GM18499 (cell line): ENCODE results near the gene SEMA4G.
A peak's percentile ranks its signal among the peaks of the same experiment; 100 is the strongest.

Source experiments
- ATAC-seq: cut with Tn5 transposase; IDR thresholded peaks from one replicate; pipeline ENCODE4 v1.9.1; 2021; ENCODE audit warnings: moderate number of reproducible peaks; ENCODE audit not compliant: insufficient read depth, unreplicated experiment

Gene SEMA4G

DNA sequence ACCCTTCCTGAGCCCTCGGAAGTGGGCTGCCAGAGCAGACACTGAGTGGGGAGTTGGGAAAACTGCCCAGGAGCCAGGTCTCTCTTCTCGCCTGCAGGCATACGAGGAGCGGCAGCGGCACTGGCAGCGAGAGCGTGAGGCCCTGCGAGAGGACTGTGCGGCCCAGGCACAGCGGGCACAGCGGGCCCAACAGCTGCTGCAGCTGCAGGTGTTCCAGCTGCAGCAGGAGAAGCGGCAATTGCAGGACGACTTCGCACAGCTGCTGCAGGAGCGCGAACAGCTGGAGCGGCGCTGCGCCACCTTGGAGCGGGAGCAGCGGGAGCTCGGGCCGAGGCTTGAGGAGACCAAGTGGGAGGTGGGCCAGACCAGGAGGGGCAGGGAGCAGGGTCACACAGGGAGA, 36.1 kb downstream of the SEMA4G start:
- ATAC-seq, result no peak

DNA sequence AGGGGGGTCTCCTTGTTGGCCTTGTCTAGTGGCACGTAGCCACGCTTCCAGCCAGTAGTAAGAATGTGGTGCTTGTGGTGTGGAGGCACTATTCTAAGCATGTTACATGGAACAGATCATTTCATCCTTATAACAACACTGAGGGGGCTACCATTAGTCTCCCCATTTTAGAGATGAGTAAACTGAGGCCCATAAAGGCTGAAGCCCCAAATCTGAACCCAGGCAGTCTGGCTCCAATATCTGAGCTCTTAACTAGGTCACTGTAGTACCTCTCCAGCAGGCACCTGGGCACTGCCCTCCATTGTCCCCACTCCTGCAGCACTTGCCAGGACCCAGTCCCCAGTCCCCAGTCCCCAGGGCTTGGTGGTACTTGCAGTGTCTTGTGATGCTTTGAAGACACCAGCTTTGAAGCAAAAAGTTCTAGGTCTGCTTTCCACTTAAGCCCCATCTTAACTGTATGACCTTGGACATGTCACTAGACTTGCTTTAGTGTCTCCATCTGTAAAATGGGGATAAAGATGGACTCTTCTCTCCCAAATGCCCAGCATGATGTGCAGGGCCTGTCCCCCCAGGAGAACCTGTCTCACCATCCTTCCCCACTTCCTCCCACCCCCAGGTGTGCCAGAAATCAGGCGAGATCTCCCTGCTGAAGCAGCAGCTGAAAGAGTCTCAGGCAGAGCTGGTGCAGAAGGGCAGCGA, 36.7 kb downstream of the SEMA4G start:
- no peak for ATAC-seq

DNA sequence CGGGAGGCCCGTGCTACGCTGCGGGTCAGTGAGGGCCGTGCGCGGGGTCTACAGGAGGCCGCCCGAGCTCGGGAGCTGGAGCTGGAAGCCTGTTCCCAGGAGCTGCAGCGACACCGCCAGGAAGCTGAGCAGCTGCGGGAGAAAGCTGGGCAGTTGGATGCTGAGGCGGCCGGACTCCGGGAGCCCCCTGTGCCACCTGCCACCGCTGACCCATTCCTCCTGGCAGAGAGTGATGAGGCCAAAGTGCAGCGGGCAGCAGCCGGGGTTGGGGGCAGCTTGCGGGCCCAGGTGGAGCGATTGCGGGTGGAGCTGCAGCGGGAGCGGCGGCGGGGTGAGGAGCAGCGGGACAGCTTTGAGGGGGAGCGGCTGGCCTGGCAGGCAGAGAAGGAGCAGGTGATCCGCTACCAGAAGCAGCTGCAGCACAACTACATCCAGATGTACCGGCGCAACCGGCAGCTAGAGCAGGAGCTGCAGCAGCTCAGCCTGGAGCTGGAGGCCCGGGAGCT, 37.3 kb downstream of the SEMA4G start:
- no peak for ATAC-seq

DNA sequence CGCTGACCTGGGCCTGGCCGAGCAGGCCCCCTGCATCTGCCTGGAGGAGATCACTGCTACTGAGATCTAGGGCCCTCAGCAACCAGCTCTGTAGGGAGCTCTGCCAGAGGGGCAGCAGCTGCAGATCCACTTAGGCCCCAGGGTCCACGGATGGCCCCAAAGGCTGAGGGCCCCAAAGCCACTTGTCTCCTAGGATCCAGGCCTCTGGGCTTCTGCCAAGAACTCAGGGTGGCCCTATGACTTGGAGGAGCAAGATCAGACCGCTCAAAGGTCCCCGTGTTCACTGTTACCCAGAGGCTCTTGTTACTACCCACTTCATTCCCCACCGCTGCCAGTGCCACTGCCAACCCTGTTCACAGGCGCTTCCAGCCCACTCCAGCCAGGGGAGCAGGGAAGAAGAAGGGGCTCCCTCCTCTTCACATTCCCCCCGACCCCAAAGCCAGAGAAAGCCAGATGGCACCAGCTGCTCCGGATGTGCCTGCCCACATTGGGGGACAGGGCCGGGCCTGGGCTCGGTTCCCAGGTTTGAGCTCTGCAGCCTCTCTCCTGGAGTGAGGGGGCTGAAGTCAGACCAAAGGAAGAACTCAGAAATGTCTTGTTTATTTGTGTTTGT, 37.9 kb downstream of the SEMA4G start:
- ATAC-seq, result no peak

DNA sequence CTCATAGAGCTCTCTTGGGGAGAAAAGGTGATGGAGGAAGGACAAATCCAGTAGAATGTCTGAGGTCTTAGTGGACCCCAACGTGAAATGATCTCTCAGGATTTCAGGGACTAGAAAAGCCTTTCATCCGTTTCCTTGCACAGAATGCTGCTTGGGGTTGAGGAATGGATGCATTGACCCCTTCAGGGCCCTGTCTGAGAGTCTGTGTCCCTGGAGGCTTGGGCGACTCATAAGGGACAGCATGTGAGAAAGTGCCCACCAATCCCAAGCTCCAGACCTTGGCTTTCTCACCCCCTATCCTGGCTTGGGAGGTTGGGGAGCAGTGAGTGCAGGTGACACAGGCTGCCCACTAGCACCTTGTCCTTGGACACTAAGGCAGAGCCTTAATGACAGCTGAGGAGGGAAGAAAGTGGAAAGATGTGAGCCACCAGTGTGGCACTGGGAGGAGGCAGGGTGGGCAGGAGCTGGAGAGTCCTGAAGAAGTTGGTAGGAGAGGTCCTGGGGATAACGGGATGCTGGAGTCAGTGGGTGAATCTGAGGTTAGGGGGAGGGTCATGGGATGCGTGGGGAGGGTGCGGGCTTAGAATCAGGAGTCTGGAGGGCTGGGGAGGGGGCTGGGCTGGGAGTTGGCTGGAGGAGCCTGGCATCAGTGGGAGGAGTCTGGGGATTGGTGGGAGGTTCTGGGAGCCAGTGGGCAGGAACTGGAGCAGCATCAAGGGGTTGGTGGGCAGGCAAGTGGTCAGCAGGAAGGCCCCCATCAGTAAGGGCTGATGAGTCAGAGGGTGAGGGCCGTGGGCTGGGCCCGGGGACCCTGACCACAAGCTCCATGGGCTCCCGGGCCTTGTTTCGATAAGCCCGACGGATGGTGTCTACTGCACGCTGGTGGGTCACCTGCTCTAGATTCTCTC, 38.9 kb downstream of the SEMA4G start:
- ATAC-seq, result no peak

DNA sequence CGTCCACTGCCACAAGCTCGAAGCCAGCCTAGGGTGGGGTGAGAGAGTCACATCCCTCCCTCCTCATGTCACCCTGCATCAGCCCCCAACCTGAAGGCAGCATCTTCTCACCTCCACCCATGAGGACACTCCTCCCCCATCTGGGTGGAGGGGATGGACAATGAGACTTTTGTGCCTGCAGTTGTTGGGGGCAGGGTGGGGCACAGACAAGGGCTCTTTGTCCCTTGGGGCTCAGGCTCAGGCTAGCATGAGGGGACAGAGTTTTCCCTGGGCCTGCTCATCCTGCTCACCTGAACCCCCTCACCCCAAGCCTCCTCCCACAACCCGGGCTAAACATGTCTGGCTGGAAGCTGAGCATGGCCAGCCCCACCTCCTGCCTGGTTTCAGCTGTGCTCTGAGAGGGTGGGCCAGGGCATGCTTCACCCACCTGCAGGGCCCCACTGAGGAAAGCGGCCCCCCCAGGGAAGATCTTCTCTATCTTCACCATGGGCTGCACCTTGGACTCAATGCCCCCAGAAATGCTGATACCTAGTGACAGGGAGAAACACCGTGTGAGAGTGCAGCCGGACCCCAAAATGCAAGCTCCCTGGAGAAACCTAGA, 39.6 kb downstream of the SEMA4G start:
- ATAC-seq, result no peak

DNA sequence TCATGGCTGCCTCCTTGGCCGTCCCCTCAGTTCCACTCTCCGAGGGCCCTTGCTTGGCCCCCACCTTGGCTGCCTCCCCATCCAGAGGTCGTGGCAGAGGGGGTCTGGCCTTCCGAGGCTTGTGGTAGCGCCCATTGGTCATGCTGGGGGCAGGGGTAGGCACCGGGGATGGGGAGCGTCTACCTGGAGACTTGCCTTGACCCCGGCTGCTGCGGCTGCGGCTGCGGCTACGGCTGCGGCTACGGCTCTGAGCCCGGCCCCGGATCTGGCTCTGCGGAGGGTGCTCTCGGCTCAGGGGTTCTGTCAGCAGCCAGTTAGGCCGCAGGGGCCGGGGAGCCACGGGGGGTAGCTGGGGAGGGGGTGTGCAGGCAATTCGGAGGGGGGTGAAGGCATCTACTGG, 41.0 kb downstream of the SEMA4G start:
- no peak for ATAC-seq

DNA sequence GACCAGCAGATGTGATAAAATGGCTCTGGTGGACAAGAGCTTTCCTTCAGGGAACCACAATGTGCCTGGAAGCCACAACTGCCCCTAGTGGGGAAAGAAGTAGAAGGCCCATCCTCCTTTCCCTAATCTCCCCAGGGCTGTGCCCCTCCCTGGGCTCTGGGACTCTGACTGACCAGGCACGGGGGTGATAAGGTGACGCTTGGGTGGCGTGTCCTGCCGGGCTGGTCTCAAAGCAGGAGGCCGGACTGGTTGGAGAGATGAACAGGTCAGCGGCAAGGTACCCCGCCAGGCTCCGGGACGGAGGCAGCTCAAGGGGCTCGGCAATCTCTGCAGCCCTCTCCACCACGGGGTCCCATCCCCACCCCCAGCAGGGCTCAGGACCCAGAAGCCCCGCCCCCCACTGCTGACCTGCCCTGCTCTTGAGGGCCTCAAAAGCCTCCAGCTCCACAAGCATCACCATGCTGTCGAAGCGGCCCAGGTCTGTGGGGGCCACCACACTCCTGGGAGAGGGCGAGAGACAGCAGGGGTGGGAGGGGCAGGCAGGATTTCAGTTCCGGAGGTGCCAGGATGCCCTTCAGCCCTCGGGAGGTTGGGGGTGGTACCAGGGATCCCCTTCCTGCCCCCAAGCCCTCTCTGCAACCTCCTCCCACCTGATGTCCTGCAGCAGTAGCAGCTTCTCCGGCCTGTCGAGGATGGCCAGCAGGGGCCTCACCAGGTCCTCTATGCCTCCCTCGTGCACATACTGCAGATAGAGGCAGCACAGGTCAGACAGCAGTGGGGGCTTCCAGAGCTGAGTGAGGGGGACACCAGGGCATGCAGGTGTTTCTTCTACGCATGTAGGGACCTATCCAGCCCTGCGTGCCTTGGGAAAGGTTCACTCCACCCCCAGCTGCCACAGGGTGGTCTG, 42.5 kb downstream of the SEMA4G start:
- ATAC-seq, result no peak

DNA sequence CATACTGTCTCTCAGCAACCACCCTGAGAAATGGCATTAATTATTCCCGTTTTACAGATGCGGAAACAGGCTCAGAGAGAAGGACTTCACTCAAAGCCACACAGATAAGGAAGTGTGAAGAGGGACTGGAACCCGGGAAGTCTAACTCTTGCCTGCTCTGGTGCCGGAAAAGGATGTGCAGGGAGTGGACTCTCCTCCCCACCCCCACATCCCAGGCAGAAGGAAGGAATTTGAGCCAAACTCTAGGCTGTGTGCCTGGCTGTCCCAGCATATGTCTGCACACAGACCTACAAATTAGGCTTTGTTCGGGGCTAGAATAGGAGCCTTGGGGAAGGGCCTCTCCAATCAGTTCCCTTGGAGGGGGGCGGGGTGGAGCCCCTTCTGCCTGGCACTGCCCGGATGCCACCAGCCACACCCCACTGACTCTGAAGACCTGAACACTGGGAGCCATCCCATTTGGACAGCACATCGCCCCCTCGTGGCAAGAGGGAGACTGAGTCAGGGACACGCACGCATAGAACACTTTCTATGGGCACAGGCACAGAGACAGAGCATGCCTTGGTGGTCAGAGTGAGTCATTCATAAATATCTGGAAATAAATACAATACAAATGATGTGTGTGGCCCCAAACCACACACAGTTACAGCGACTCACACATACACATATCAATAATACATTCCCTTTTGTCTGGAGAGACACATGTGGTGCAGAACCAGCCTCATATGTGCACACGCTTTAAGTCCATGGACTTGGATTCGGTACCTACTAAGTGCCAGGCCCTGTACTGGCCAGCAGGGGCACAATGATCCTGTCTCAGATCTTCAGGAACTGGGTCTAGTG, 43.4 kb downstream of the SEMA4G start:
- peak; percentile 75 for ATAC-seq

DNA sequence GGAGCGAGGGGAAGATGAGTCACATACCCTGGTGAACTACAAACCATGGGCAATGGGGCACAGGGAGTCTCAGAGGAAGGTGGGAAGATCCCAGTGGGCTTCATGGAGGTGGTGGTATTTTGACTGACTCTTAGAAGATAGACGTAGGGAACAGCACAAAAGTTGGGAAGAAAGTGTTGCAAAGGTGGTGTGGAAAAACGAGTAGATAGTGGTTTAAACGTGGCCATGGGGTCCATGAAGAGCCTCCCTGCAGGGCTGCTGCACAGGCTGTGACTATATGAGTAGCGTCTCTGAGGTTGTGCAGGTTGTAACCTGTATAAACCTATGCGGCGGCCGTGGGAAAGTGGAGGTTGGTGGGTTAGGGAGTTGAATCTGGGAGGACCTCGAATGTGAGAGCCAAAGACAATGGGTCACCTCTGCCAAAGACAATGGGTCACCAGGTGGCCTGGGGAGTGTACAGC, 44.1 kb downstream of the SEMA4G start:
- no peak for ATAC-seq

DNA sequence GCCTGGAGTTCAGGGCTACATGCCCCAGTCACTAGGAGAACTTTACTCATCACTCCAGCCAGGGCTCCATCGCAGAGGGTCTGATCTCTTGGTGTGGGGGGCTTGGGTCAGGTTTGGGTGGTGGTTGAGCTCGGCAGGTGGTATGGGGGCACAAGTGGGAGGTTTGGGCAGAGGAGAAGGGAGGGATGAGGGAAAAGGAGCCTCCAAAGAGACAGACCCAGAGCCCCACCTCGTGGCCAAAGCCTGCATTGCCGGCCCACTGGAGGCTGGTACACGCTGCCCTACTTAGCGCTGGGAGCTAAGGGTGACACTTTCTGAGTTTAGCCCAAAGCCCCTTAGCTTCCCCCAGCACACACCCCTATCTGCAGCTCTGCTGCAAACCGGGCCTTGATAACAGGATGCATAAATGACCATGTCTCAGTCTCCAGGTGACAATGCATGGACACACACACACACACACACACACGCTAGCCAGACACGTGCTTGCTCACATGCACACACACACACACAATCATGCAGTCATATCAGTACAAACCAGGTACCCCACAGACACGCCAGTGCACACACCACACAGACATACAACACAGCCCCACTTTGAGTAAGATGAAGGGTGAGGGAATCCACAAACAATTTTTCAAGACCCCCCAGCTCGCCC, 45.1 kb downstream of the SEMA4G start:
- ATAC-seq, result no peak

DNA sequence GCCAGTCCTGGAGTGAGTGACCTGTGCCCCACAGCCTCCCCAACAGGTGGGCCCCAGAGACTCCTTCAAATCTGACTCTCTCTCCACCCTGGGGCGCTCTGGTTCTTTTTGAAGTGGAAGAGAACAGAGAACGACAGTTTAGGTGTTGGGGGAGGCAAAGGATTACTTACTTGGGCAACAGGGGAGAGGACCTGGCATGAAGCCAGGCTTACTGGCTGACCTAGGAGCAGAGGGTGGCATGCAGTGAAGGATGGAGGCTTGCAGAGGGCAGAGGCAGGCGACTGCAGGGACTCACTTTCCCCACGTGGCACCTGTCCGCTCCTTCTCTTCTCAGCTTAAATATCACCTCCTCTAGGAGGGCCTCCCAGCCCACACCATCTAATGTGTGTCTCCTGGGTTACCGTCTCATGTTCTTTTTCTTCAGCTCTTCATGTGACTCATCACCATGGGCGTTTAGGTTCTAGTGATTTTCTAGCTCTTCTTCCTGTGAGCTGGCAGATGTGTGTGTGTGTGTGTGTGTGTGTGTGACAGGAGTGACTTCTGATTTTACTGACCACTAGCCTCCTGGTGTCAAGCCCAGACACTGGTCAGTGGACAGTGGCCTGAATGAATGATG, 45.8 kb downstream of the SEMA4G start:
- no peak for ATAC-seq

DNA sequence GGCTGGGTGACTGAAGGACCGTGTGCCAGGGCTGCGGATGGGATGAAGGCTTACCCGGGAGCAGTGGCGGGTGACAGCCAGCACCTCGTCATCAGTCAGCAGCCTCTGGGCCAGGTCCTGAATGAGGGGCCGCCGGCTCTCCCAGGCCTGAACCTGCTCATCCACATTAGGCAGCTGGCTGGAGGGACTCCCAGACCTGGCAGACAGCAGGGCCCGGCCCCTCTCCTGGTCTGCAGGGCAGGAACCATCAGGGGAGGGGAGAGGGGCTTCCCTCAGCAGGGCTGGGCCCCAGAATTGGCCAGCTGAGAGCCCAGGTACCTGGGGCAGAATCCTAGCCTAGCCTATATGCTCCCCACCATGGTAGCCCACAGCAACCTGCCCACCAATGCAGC, 46.3 kb downstream of the SEMA4G start:
- no peak for ATAC-seq

DNA sequence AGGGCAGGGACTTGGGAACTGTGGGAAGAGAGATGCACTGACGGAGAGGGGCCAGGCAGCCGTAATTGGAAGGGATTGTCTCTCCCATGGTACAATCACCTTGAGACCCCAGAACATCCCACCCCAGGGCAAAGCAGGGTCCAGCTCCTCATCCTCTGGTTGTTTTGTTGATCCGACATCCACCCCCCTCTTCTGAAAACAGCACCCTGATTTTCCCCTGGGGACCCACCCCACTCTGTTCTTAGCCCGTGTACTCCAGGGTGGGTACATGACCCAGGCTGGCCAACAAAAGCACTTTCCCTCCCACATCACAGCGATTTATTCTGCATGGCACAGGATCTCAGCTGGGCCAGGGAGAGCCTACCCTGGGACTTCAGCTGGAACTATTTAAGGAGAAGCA, 47.5 kb downstream of the SEMA4G start:
- ATAC-seq, result no peak

DNA sequence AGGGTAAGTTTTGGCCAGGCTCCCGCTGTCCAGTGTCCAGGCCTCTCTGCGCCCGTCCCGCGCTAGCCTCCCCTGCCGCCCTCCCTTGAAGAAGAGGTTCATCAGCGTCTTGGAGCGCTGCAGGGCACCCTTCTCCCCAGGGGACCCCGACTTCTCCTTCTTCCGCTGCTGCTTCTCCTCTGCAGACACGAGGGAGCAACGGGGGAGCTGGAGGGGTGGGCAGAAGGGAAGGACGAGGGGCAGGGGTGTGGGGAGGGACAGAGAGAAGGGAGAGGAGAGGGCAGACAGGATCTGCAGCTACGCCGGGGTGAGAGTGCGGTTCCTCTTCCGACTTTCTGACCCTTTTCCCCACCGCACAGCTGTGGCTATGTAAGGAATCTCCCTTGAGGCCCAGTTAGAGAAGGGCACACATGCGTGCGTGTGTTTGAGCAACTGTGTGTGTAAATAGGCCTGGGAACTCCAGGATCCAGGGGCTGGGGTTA, 48.9 kb downstream of the SEMA4G start:
- ATAC-seq, result no peak

DNA sequence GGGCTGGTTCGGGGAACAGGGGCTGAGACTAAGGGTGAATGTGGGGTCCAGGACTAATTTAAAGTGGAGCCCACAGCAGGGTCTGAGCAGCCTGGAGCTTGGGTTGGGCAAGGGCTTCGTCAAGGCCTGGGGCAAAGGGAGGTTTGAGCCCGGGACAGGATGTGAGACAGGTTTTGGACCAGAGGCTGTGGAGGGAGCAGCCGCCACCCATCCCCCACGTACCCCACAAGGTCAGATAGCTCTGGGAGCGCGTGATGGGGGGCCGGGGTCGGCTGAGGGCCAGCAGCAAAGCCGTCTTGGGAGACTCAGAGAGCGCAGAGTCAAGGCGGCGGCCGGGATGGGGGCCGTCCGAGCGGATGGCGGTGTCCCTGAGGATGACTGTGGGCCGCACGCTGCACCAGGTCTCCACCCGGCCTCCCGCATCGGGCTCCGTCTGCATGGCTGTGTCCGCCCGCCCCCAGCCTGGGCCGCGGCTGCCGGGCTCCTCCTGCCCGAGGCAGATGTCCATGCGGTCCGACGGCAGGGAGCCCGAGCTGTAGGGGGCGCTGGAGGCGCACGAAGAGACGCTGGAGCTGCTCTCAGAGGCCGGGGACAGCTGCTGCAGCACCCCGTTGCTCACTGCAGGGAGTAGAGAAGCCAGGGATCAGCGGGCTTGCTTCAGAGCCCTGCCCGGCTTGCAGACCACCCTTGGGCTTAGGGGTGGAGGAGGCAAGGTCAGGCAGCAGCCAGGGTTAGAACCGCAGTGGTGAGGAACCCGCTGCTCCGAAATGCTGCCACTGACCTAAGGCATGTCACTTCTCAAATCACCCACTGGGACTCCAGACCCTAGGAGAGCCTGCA, 49.5 kb downstream of the SEMA4G start:
- no peak for ATAC-seq
